Inferior parietal cortex (tissue), 1 donor: Measurements from ENCODE around the gene CUX1.

ENCODE experiments used
- DNase-seq: peaks from one replicate; pipeline ENCODE4 v3.0.0-alpha.2; 2016; ENCODE audit errors: extremely low spot score

The CUX1 gene

DNA sequence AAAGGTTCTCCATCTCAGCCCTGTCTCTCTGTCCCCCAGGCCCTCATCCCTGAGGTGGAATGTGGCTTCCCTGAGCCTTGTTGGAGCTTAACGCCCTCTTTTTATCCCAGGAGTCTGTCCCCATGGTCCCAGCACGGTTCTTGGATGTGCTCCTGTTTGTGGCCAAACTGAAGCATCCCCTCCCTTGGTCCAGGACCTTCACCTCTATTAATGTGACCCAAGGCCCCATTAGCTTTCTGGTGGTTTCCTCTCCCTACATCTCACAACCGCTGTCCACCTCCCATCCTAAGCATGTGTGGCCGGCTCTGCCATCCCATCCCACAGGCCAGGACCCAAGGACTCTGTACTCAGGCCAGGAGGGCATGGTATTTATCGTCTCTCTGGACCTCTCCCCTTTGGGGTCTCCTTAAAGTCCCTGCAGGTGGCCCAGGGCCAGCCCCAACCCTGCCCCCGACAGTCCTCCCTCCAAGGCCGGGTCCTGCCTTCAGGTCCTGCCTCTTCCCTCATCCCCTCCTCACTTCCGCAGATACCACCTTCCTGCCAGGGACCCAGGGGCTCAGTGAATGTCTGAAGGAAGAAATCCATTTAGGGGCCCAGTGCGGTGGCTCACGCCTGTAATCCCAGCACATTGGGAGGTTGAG, 453.9 kb downstream of the CUX1 start:
- no peak for DNase-seq

- peak; percentile 82 for DNase-seq
Measured at GRCh38 chr7:102272075-102272916, 454.9 kb downstream of the CUX1 start.

GRCh38 chr7:102272917-102273748, 455.7 kb downstream of the CUX1 start:
- no peak for DNase-seq

GRCh38 chr7:102273749-102274712, 456.6 kb downstream of the CUX1 start:
- DNase-seq = no peak

DNA sequence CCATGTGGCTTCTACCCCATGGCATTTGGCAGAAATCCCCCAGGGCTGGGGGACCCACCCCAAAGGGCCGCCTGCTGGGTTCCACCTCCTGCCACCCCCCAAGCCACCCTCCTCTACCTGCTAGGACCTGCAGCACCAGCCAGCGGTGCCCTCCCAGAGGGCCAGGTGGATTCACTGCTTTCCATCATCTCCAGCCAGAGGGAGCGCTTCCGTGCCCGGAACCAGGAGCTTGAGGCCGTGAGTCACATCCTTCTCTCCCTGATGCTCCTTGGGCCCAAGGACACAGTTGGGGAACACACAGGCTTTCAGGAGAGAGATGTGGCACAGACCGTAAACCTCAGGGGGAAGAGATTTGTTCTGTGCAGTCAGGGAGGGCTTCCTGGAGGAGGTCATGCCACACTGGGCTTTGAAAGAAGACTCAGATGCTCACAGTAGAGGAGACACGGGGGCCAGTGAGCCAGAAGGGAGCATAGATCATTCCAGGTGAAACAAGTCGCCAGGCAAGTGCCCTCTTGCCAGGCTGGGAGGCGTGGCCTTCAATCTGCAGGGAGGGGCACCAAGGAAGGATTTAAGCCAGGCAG, 457.8 kb downstream of the CUX1 start:
- no peak for DNase-seq

DNA sequence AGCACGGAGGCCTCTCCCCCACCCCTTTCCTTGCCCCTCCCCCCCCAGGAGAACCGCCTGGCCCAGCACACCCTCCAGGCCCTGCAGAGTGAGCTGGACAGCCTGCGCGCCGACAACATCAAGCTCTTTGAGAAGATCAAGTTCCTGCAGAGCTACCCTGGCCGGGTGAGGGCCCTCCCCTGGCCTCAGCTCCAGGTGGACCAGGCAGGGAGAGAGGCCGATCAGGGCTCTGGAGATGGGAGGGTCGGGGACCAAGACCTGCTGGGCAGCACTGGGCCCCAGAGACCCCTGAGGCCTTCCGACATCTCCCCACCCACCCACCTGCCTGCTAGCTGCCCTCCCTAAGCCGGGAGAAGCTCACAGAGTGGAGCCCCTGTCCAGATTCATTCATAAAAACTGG, 460.5 kb downstream of the CUX1 start:
- DNase-seq = no peak

GRCh38 chr7:102279537-102280400, 462.3 kb downstream of the CUX1 start:
- peak; percentile 68 for DNase-seq

GRCh38 chr7:102280521-102280920, 463.1 kb downstream of the CUX1 start:
- DNase-seq = no peak

GRCh38 chr7:102281785-102282184, 464.4 kb downstream of the CUX1 start:
- DNase-seq = no peak

DNA sequence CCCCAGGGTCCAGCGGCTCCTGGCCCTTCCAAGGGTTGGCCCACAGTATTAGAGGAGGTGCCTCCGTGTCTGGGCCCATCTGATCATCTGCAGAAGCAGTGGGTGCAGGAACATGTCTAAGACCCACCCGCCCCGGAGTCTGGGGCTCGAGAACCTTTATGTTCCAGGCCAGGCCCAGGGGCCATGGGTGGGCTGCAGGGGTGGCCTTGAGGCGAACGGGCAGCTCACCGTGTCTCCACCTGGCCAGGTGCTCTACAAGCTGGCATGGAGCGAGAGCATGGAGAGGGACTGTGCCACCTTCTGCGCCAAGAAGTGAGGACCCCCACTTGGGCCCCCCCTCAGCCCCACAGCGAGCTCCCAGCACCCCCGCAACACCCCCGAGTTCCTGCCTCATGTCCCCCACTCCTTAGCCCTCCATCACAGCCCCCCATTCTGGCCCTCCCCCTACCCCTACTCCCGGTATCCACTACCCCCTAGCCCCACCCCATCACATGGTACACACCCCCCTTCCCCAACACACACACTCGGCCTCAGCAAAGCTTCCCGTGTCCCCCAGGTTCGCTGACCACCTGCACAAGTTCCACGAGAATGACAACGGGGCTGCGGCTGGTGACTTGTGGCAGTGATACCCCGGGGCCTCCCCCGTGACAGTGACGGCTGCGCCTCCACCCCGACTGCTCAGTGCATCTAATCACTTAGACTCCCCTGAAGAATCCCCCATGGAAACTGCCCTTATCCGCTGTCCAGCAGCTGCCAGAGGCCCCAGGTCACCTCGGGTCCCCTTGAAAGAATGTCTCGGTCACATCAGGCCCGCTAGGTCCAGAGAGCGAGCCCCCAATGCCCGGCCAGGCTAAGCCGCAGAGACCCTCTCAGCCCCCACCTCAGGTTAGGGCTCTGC, 465.3 kb downstream of the CUX1 start:
- DNase-seq = no peak

- DNase-seq = no peak
Measured at GRCh38 chr7:102283477-102284189, 466.2 kb downstream of the CUX1 start.

GRCh38 chr7:102284399-102284798, 467.0 kb downstream of the CUX1 start:
- DNase-seq = no peak

- no peak for DNase-seq
Measured at GRCh38 chr7:102284891-102285539, 467.6 kb downstream of the CUX1 start.

- DNase-seq = no peak
Measured at GRCh38 chr7:102285540-102286236, 468.3 kb downstream of the CUX1 start.

GRCh38 chr7:102286237-102287110, 469.0 kb downstream of the CUX1 start, which contains the start of gene SH2B2:
SH2B2 (plus strand) TSS chr7:102286868; CDS start chr7:102300551, 13,683 bp downstream.
- peak; percentile 20 for DNase-seq
